GM19463 (cell line): ENCODE results near the gene BRSK2.
"Not testable (repeated sequence)": the region's sequence is repeated elsewhere in the genome, so short reads cannot be mapped to it uniquely, and the experiment has no call there.

ENCODE experiments used
- ATAC-seq: cut with Tn5 transposase; IDR thresholded peaks from one replicate; pipeline ENCODE4 v1.9.1; 2021; ENCODE audit warnings: mild to moderate bottlenecking, moderate library complexity; ENCODE audit not compliant: unreplicated experiment

BRSK2 gene

DNA sequence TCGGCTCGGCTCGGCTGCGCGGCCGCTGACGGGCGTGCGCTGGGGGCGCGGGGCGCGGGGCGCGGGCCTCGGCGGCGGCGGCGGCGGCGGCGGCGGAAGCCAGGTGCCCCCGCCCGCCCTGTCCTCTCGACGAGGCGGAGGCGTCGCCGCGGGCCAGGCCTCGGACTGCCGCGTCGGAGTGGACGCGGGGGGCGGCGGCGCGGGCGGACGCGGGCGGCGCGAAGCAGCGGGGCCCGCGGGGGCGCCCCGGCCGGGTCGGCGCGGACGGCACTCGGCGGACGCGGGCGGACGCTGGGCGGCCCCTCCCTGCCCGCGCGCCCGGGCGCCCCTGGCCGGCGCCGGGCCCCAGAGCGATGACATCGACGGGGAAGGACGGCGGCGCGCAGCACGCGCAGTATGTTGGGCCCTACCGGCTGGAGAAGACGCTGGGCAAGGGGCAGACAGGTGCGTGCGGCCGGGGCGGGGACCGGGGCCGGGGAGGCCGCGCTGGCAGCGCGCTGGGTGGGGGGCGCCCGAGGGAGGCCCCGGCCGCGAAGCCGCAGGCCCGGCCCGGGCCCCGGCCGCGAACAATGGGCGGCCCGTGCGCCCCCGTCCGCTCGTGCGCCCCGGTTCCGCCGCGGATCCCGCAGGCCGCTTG is at the start of gene BRSK2:
TSS of gene BRSK2 (plus strand) at position 3 of the 637 bp plus-strand sequence. CDS start at position 354, 351 bp downstream.
- ATAC-seq: no peak

DNA sequence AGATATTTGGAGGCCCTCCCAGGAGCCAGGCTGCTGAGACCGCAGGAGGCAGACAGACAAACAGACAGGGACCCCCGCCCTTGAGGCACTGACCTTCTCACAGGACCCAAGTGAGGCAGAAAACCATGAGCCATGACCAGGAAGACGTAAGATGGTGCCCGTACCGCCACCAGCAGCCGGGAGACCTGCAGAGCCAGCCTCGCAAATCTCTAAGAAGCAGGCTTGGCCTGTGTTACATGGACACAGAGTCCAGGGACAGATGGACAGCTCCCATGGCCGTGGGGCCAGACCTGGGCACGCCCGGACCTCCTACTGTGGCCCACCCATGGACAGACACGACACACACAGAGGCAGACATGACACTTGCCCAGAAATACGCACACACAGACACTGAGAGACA is 49.6 kb upstream of the BRSK2 start:
- ATAC-seq: no peak

- not testable (repeated sequence) for ATAC-seq
Measured at GRCh38 chr11:1341226-1341625, 48.5 kb upstream of the BRSK2 start.

GRCh38 chr11:1341928-1342524 is 47.7 kb upstream of the BRSK2 start:
- ATAC-seq: no peak

DNA sequence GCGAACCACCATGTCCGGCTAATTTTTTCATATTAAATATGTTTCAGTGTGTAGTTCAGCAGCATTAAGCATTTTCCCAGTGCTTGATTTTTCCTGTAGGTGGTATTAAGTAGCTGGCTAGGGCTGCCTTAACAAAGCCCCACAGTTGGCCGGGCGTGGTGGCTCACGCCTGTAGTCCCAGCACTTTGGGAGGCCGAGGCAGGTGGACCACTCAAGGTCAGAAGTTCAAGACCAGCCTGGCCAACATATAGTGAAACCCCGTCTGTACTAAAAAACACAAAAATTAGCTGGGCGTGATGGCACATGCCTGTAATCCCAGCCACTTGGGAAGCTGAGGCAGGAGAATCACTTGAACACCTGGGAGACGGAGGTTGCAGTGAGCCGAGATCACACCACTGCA is 46.8 kb upstream of the BRSK2 start:
- ATAC-seq: no peak

- ATAC-seq: no peak
Measured at GRCh38 chr11:1343391-1344055, 46.2 kb upstream of the BRSK2 start.

- ATAC-seq: no peak
Measured at GRCh38 chr11:1344056-1344635, 45.6 kb upstream of the BRSK2 start.

GRCh38 chr11:1345737-1346513 is 43.8 kb upstream of the BRSK2 start:
- no peak for ATAC-seq

DNA sequence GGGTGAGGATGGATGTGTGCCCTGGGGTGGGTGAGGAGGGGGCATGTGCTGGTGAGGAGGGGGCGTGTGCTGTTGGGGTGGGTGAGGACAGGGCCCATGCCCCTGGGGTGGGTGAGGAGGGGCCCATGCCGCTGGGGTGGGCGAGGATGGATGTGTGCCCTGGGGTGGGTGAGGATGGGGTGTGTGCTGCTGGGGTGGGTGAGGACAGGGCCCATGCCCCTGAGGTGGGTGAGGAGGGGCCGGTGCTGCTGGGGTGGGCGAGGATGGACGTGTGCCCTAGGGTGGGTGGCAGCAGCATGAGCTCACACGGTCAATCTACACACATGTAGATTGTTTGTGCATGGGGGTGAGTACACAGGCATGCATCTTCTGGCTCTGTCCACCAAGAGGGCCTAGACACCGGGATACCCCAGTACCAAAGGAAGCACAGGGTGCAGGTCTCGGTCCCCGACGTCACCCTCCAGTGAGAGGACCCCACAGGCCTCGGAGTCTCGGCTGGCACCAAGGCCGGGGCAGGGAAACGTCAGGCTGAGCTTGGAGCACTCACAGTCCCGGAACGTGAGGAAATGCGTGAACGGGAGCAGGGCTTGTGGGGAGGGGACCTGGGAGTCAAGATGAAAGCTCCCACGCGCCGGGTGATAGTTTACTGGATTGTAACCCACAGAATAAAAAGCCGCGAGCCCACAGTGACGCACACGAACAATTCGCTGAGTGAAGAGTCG is 42.9 kb upstream of the BRSK2 start:
- no peak for ATAC-seq

- ATAC-seq: not testable (repeated sequence)
Measured at GRCh38 chr11:1347411-1347999, 42.2 kb upstream of the BRSK2 start.

- ATAC-seq: no peak
Measured at GRCh38 chr11:1348146-1348795, 41.5 kb upstream of the BRSK2 start.

GRCh38 chr11:1348796-1349326 is 40.9 kb upstream of the BRSK2 start:
- no peak for ATAC-seq

GRCh38 chr11:1349327-1350041 is 40.2 kb upstream of the BRSK2 start:
- ATAC-seq: no peak

DNA sequence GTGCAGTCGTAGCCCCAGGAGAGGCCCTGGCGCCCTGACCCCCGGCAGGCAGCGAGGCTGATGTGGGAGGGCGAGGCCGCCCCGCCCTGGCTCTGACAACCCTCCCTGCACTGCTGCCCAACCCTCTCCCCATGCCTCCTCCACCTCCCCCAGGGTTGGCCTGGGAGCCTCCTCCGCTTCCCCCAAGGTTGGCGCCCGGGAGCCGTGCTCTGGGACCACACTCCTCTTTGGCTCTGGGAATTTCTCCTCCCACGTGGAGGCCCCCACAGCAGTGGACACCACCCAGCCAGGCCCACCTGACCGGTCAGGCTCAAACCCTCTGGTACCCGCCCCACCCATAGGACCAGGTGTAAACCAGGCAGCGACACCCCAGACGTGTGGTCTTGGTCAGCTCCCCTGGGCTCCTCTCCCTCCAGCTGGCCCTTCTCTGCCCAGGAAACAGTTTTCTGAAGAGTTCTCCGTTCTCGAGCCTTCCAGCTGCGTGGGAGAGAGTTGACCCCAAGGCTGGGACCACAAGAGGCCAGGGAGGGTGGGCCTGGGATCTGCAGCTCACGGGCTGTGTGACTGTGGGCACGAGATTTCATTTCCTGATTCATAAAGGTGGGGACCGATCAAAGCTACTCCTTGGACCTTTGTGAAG is 39.5 kb upstream of the BRSK2 start:
- ATAC-seq: no peak

DNA sequence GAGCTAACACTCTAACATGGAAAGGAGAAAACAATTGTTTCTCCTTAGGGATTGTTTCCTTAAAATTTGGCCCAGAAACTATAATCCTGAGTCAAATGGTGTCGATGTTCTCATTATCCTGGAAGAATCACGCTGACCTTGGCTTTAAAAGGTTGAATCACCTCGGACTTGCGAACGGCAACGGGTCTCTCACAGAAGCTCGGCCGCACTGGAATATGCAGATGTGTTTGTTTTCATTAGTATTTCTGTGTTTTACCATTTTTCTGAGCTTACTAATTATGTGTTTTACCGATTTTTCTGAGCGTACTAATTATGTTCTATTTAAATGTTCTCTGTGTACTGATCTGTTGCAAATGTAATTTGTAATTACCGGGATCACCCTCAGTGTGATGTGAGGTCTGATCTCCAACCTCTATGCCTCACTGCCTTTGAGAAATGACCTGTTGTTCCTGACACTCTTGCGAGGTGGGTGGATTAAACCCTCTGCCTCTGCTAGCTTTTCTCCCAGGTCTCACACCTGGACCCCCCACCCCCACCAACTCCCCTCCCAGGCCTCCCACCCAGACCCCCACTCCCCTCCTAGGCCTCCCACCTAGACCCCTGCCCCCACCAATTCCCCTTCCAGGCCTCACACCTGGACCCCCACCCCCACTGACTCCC is 38.3 kb upstream of the BRSK2 start:
- no peak for ATAC-seq

- no peak for ATAC-seq
Measured at GRCh38 chr11:1352696-1353382, 36.9 kb upstream of the BRSK2 start.
